Stimulated activated CD4-positive, alpha-beta T cell treated with anti-CD3 and anti-CD28 coated beads, Interleukin-4, amount 100 ng/mL, for 24 hours (primary cell): ENCODE measurements around the gene ANGPTL8.

Experiments used
- DNase-seq: peaks from one replicate; pipeline ENCODE4 v3.0.0-alpha.2; 2020

ANGPTL8 gene

GRCh38 chr19:11204076-11204602, 35.3 kb upstream of the ANGPTL8 start:
- no peak for DNase-seq

GRCh38 chr19:11204943-11205349, 34.5 kb upstream of the ANGPTL8 start:
- no peak for DNase-seq

GRCh38 chr19:11205939-11206570, 33.4 kb upstream of the ANGPTL8 start:
- no peak for DNase-seq

GRCh38 chr19:11208561-11209471, 30.6 kb upstream of the ANGPTL8 start:
- no peak for DNase-seq

GRCh38 chr19:11209839-11210655, 29.4 kb upstream of the ANGPTL8 start:
- no peak for DNase-seq

- DNase-seq: no peak
These were observed 28.8 kb upstream of the ANGPTL8 start for GRCh38 chr19:11210656-11210928.

GRCh38 chr19:11214387-11214786, 25.0 kb upstream of the ANGPTL8 start:
- no peak for DNase-seq

- DNase-seq: no peak
These were observed 18.3 kb upstream of the ANGPTL8 start for GRCh38 chr19:11221082-11221598.

GRCh38 chr19:11223200-11223599, 16.2 kb upstream of the ANGPTL8 start:
- DNase-seq: no peak

GRCh38 chr19:11224429-11224828, 15.0 kb upstream of the ANGPTL8 start:
- no peak for DNase-seq

GRCh38 chr19:11225172-11225571, 14.2 kb upstream of the ANGPTL8 start:
- no peak for DNase-seq

- no peak for DNase-seq
These were observed 13.6 kb upstream of the ANGPTL8 start for GRCh38 chr19:11225815-11226214.

GRCh38 chr19:11226716-11227166, 12.7 kb upstream of the ANGPTL8 start:
- DNase-seq: no peak

- no peak for DNase-seq
These were observed 12.1 kb upstream of the ANGPTL8 start for GRCh38 chr19:11227195-11227886.

GRCh38 chr19:11230621-11231386, 8.6 kb upstream of the ANGPTL8 start:
- no peak for DNase-seq

- DNase-seq: no peak
These were observed 6.9 kb upstream of the ANGPTL8 start for GRCh38 chr19:11232555-11232954.

- DNase-seq: no peak
These were observed 6.3 kb upstream of the ANGPTL8 start for GRCh38 chr19:11233073-11233472.

GRCh38 chr19:11234486-11235075, 4.8 kb upstream of the ANGPTL8 start:
- no peak for DNase-seq

GRCh38 chr19:11236324-11237301, 2.8 kb upstream of the ANGPTL8 start:
- no peak for DNase-seq

GRCh38 chr19:11237321-11237720, 2.1 kb upstream of the ANGPTL8 start:
- DNase-seq: no peak
